GM19023 (cell line): Measurements from ENCODE around the gene TBC1D30.
A peak's percentile ranks its signal among the peaks of the same experiment; 100 is the strongest.
"Not testable (repeated sequence)": the region's sequence is repeated elsewhere in the genome, so short reads cannot be mapped to it uniquely, and the experiment has no call there.

Experiments used
- ATAC-seq: cut with Tn5 transposase; IDR thresholded peaks from one replicate; pipeline ENCODE4 v1.9.1; 2021; ENCODE audit warnings: mild to moderate bottlenecking, moderate library complexity; ENCODE audit not compliant: unreplicated experiment

TBC1D30 gene

DNA sequence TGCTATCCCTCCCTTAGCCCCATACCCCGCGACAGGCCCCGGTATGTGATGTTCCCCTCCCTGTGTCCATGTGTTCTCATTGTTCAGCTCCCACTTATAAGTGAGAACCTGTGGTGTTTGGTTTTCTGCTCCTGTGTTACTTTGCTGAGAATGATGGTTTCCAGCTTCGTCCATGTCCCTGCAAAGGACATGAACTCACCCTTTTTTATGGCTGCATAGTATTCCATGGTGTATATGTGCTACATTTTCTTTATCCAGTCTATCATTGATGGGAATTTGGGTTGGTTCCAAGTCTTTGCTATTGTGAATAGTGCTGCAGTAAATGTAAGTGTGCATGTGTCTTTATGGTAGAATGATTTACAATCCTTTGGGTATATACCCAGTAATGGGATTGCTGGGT, 24.0 kb downstream of the TBC1D30 start:
- ATAC-seq, result not testable (repeated sequence)

- ATAC-seq, result no peak
Measured at GRCh38 chr12:64858882-64859605, 34.6 kb downstream of the TBC1D30 start.

GRCh38 chr12:64860446-64860998, 36.1 kb downstream of the TBC1D30 start:
- no peak for ATAC-seq

DNA sequence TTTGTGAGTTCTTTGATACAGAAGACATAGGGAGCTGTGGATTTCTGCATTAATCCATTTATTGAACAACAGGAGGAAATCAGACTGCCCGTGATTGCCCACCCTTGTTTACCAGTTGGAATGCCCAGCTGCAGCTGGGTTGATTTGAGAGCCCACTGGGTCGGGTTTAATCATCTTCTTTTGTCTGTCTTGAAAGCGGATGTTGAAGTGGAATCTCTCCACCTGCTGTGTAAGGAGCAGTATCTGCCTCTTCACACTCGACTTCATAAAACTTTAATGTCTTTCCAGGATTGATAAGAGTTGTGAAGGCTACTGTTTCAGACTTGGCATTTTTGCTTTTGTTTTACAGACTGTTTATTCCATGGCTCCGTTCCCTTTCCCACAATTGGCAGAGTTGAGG, 39.9 kb downstream of the TBC1D30 start:
- no peak for ATAC-seq

DNA sequence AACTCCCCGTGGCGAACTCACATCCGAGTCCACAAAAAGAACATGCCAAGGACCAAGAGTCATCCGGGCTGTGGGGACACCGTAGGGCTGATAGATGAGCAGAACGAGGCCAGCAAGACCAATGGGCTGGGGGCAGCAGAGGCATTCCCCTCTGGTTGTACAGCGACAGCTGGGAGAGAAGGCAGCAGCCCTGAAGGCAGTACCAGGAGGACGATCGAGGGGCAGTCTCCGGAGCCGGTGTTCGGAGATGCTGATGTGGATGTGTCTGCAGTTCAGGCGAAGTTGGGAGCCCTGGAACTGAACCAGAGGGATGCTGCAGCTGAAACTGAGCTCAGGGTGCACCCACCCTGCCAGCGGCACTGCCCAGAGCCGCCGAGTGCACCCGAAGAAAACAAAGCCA, 50.7 kb downstream of the TBC1D30 start:
- ATAC-seq, result no peak

DNA sequence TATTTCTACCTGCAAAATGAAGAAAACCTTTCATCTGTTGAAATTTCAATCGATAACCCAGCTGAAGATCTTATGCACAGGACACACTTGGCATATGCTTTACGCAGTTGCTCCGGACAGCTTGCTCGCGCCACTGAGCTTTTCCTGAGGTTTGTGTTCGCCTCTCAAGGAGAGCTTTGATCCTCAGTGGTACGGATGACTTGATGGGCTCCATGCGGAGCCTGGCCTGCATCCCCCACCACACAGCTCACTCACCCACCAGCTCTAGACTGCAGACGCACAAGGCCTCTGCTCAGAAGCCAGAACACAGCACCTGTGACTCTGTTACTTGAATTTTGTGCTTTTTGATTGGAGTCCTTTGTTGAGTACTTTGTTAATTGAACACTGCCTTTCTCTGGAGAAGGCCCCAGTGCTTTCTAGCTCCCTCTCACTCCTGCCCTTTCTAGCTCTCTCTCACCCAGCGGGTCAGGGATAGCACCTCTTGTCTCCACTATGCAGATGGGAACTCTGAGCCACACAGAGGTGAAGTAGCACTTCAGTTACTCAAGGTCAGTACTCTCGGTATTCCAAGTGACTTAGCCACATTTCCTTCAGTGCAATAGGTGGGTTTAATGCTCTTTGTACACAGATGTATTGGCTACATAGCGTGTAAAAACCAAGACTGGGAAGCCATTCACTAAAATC, 52.1 kb downstream of the TBC1D30 start:
- no peak for ATAC-seq

DNA sequence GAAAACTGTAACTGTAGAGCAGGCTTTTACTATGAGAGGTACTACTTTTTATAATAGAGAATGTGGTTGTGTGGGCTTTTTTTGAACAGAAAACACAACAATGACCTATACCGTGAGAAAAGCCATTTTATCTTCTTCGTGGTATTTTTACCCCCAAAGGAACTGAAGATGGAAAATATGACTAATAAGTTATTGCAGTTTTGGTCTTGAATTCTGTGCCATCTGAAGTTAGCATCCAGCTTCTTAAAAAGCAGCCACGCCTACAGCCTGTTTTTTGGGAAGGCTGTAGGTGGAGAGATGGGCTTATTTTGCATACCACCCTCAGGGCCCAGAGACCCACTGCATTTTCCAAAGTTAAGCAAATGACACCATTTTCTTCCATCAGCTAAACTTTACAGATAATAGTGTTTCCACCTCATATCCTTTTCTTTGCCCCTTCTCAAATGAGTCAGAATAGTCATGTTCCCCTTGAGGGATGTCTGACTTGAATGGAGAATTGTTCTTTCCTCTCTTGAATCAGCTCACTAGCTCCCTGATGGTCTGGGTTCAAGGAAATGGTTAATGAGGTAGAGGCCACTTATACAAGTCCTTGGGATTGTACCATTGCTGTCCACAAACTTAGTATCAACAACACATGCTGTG, 53.0 kb downstream of the TBC1D30 start:
- peak; percentile 73 for ATAC-seq

DNA sequence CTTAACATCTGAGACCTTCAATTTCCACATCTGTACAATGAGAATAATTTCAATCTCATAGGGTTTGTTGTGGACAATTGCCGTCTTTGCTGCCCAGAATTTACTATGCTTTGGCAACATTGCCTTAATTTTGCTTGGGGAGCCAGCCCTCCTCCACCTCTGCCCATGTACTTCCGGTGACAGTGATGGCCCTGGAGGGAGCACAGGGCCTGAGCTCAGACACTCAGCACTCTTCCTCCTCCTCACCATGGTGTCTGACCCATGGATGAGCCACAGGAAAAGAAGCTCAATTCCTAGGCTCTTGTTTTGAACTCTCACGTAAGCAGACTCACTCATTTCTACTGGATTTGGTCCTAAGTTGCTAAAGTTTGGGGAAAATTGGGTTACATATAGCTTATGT, 58.2 kb downstream of the TBC1D30 start:
- ATAC-seq, result no peak

- ATAC-seq, result no peak
Measured at GRCh38 chr12:64883264-64884163, 59.1 kb downstream of the TBC1D30 start.

GRCh38 chr12:64884164-64884542, 59.7 kb downstream of the TBC1D30 start:
- no peak for ATAC-seq

DNA sequence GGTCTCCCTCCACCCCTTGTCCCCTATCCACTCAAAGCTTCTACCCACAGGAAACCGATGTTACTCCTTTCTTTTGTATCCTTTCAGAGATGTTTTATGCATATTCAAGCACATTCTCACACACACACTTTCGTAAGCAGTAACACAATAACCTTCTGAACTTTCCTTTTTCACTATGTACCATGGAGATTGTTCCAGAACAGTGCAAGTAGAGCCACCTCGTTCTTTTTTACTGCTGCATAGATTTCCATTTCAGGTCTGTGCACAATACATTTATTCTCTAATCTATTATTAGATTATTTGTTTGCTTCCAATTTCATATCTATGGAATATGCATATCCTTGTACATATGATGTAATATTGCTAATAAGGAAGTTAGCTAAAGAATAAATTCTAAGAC, 60.3 kb downstream of the TBC1D30 start:
- no peak for ATAC-seq

DNA sequence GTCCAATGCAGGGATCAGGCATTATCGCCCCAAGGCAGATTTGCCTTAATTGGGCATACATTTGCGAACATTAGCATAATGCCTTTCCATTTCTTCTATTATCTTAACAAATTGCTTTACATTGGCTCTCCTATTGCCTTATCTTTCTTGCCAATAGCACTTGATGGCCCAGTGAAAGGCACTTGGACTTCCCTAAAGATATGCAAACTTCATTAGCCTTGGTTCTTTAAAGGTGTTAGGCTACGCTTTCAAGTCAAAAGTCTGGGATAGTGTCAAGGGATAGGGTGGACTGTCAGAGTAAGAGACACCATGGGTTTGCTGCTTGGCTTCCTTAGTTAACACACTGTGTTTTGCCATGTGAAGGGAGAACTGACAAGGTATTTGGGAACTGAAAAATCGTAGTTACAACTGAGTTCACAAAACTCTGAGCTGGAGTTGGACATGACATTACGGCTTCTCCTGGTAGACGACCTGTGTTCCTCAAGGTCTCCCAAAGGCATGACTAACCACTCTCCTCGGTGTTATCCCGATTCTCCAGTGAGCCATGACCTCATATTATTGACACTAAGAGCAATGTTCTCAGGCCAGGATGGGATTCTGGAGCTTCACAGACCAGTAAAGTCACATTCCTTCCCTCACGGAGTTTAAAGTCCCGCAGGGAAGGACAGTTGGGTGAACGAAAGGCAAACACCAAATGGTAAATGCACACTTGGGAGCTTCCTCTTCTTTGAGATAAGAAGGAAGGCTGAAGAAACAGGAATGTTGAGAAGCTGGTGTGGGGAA, 65.2 kb downstream of the TBC1D30 start:
- no peak for ATAC-seq

DNA sequence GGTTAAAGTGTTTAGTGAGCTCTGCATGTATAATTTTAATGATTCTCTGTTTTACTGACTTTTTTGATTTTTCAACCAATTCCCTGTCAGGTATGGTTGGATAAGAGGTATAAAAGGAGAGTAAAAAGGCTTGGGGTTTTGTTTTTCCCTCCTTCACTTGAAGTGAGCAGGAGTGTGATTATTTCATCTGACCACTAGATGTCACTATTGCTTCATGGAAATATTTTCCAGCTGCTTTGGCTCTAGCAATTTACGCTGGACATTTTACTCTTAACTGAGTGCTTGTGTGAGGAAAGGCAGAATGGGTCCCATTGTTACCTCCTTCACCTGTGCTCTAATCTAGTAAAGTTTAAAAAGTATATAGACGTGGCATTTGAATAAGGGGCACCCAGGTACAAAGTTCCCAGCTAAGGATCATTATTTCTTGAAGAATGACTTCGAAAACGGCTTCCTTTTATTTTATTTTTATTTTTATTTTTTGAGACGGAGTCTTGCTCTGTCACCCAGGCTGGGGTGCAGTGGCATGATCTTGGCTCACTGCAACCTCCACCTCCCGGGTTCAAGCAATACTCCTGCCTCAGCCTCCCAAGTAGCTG, 66.5 kb downstream of the TBC1D30 start:
- ATAC-seq, result peak; percentile 62

- ATAC-seq, result no peak
Measured at GRCh38 chr12:64891629-64892028, 67.2 kb downstream of the TBC1D30 start.

DNA sequence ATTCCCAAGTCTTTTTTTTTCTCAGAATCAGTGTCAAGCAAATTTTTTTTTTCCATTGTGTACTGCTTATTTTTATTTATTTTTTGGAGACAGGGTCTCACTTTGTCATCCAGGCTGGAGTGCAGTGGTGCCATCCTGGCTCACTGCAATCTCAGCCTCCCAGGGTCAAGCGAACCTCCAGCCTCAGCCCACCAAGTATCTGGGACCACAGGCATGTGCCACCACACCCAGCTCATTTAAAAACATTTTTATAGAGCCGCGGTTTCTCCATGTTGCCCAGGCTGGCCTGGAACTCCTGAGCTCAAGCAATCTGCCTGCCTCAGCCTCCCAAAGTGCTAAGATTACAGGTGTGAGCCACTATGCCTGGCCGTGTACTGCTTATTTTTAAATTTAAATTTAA, 68.1 kb downstream of the TBC1D30 start:
- ATAC-seq, result no peak

- ATAC-seq, result no peak
Measured at GRCh38 chr12:64893961-64894360, 69.5 kb downstream of the TBC1D30 start.

GRCh38 chr12:64894827-64895475, 70.5 kb downstream of the TBC1D30 start:
- ATAC-seq, result no peak

GRCh38 chr12:64895526-64895925, 71.1 kb downstream of the TBC1D30 start:
- no peak for ATAC-seq

DNA sequence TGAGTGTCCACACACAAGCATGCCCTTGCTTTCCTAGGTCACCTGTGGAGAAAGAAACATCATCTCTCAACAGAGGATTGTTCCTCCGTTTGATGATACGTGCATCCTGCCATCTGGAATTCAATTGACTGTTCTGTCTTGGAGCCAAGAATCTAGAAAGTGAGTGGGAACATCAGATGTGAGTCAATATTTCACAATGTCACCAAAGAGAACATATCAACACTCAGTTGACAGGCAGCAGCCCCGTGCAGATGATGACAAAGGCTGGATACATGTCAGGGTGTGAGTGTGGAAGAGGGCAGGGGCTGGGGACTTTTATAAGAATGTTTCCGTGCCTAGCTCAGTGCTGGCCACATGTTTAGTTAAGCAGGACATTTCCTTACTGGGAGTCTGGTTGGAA, 76.1 kb downstream of the TBC1D30 start:
- ATAC-seq, result no peak
